HepG2 (cell line): ENCODE measurements around the gene KLHL7. TPM values are rescaled to one million over a fixed set of nuclear protein-coding genes. Genes with fewer than 3 reads are reported as not detected.
A peak's percentile ranks its signal among the peaks of the same experiment; 100 is the strongest.

Experiments
- ATAC-seq: fragments of 200-7000 bp; cut with Tn5 transposase; 3 replicates; pipeline ENCODE4 v1.9.1; 2020; ENCODE audit warnings: mild to moderate bottlenecking, moderate library complexity
- BruUV-seq: library from RNA; stranded (reverse); fragments of 400-500 nt; replicated peaks from 2 replicates; lab custom pipeline; 2021; lab: Mats Ljungman, UMichigan
- CTCF ChIA-PET: fragments of 300-600 bp; formaldehyde crosslinking; extraction: SDS; loops from one replicate; lab custom pipeline; 2021; ENCODE audit warnings: low total read pairs, inconsistent platforms, low intra/inter-chr PET ratio; lab: Yijun Ruan, JAX
- POLR2A ChIA-PET: fragments of 350-600 bp; sonication (Branson Sonifier 250); formaldehyde crosslinking; loops from one replicate; lab custom pipeline; 2020; ENCODE audit warnings: antibody characterized with exemption, inconsistent platforms; lab: Yijun Ruan, JAX
- DNase-seq: peaks from one replicate; pipeline ENCODE4 v3.0.0-alpha.2; 2015; ENCODE audit warnings: low spot score
- FAIRE-seq: peaks from 3 replicates; lab custom pipeline; 2011; peaks lifted over from hg19 to GRCh38; lab: Jason Lieb, UNC
- H2AFZ ChIP-seq: one replicate; pipeline ENCODE4 v1.6.1; 2011; ENCODE audit warnings: low read length, inconsistent platforms
- H3K27ac ChIP-seq: fragments of 300-600 bp; 3 replicates; pipeline ENCODE4 v1.8.0; 2011; ENCODE audit warnings: mixed run types, mild to moderate bottlenecking, mixed read lengths, low read length, inconsistent platforms; ENCODE audit not compliant: insufficient read depth; ENCODE audit errors: extremely low read length
- H3K27me3 ChIP-seq, 2 experiments: fragments of 200-600 bp in 1 of 2; 2 replicates in 1 of 2; 3 replicates in 1 of 2; pipeline versions ENCODE4 v1.6.0 to v1.8.0; 2011; ENCODE audit warnings: low read length in 2 of 2, mild to moderate bottlenecking in 2 of 2, moderate library complexity in 2 of 2, inconsistent platforms in 1 of 2; ENCODE audit not compliant: insufficient read depth in 2 of 2, control insufficient read depth in 1 of 2
- H3K36me3 ChIP-seq, 2 experiments: fragments of 200-600 bp in 1 of 2; replicated peaks in 1 of 2; 2 replicates in 1 of 2; 3 replicates in 1 of 2; pipeline versions ENCODE4 v1.5.1 to v1.8.0; 2011; ENCODE audit warnings: low read length in 2 of 2, inconsistent platforms in 1 of 2; ENCODE audit not compliant: insufficient read depth in 2 of 2, control insufficient read depth in 1 of 2
- H3K4me1 ChIP-seq: 2 replicates; pipeline ENCODE4 v1.5.1; 2012; ENCODE audit warnings: low read length, inconsistent platforms; ENCODE audit not compliant: insufficient read depth
- H3K4me2 ChIP-seq: 2 replicates; pipeline ENCODE4 v1.6.0; 2011; ENCODE audit warnings: low read depth, low read length, inconsistent platforms
- H3K4me3 ChIP-seq, 3 experiments: fragments of 200-600 bp in 1 of 3; sonication (generic), shearing (Covaris generic) in 1 of 3; replicated peaks in 1 of 3; 2 replicates each; pipeline ENCODE4 v1.5.1; 2011 to 2016; ENCODE audit warnings: low read length in 3 of 3, inconsistent platforms in 2 of 3, low read depth in 2 of 3, mild to moderate bottlenecking in 2 of 3, control low read depth in 1 of 3, mixed read lengths in 1 of 3; ENCODE audit not compliant: insufficient read depth in 1 of 3
- H3K79me2 ChIP-seq: one replicate; pipeline ENCODE4 v1.6.1; 2011; ENCODE audit warnings: low read length, inconsistent platforms; ENCODE audit not compliant: insufficient read depth
- H3K9ac ChIP-seq: 2 replicates; pipeline ENCODE4 v1.6.0; 2011; ENCODE audit warnings: mild to moderate bottlenecking, low read depth, low read length, inconsistent platforms; ENCODE audit not compliant: insufficient read depth
- H3K9me3 ChIP-seq: 2 replicates; pipeline ENCODE4 v1.5.1; 2012; ENCODE audit warnings: mild to moderate bottlenecking, low read length
- H4K20me1 ChIP-seq: 2 replicates; pipeline ENCODE4 v1.6.0; 2011; ENCODE audit warnings: inconsistent platforms, mild to moderate bottlenecking, low read length, moderate library complexity; ENCODE audit not compliant: insufficient read depth
- CEBPB ChIP-seq: IDR thresholded peaks from 2 replicates; pipeline ENCODE4 v1.6.1; 2011; ENCODE audit warnings: low read depth, low read length, improper control_type of control experiment, borderline replicate concordance
- JUNB ChIP-seq: sonication (generic); formaldehyde crosslinking; IDR thresholded peaks from 2 replicates; pipeline ENCODE4 v1.8.0; 2022; ENCODE audit warnings: missing genetic modification reagents, mild to moderate bottlenecking, borderline replicate concordance
- KDM6A ChIP-seq: IDR thresholded peaks from 2 replicates; pipeline ENCODE4 v1.6.1; 2016; ENCODE audit warnings: low read depth
- ZNF256 ChIP-seq: sonication (generic); formaldehyde crosslinking; conservative IDR thresholded peaks from 2 replicates; pipeline ENCODE4 v1.4.0; 2020; ENCODE audit warnings: missing genetic modification reagents
- ZNF674 ChIP-seq: sonication (generic); formaldehyde crosslinking; IDR thresholded peaks from 2 replicates; pipeline ENCODE4 v1.5.0; 2020; ENCODE audit warnings: low read depth, mild to moderate bottlenecking, missing genetic modification reagents
- ZSCAN25 ChIP-seq: sonication (generic); formaldehyde crosslinking; IDR thresholded peaks from 2 replicates; pipeline ENCODE4 v1.8.0; 2022; ENCODE audit warnings: mild to moderate bottlenecking, missing genetic modification reagents
- WGBS: methylation state at CpG from one replicate; pipeline ENCODE4 v1.1.6; 2017; ENCODE audit warnings: low lambda C conversion rate; 5-methylcytosine and 5-hydroxymethylcytosine counted together
- in situ Hi-C: cut with HindIII; loops from 2 replicates; pipeline ENCODE4 v1.10.0; 2017; ENCODE audit warnings: low pct_unique_long_range_greater_than_20kb; ENCODE audit not compliant: extremely low pct_ligation_motif_present
- intact Hi-C: fragments of 100-400 bp; cut with micrococcal nuclease; formaldehyde crosslinking; loops from one replicate; pipeline ENCODE4 v1.10.0; 2022; ENCODE audit not compliant: unreplicated experiment
- polyA plus RNA-seq, 8 experiments: library from polyadenylated mRNA; depleted of rRNA in 3 of 8; stranded (reverse) in 7 of 8; unstranded in 1 of 8; fragments of >200 nt; fragmentation: Illumina TruSeq in 4 of 8; extraction: Trizol in 4 of 8; gene quantifications; 2 replicates each; pipeline versions ENCODE4 v1.2.1 to v1.2.3, GENCODE V29; 2011 to 2016; ENCODE audit warnings: low read depth in 4 of 8, missing spikeins in 1 of 8, mixed read lengths in 1 of 8; ENCODE audit not compliant: insufficient read depth in 1 of 8
- total RNA-seq, 5 experiments: library from RNA; depleted of rRNA; stranded (reverse); fragments of >200 nt; fragmentation: Illumina TruSeq; extraction: Trizol; gene quantifications; 2 replicates each; pipeline ENCODE4 v1.2.3, GENCODE V29; 2016; ENCODE audit warnings: low read depth in 1 of 5
- TF ChIP-seq, protein P1 (sequence below): sonication (generic); formaldehyde crosslinking; IDR thresholded peaks from 2 replicates; pipeline ENCODE4 v1.8.1; 2023; ENCODE audit warnings: mild to moderate bottlenecking, moderate library complexity, missing genetic modification reagents
- TF ChIP-seq, protein P2 (sequence below): sonication (generic); formaldehyde crosslinking; IDR thresholded peaks from 2 replicates; pipeline ENCODE4 v1.4.0; 2020; ENCODE audit warnings: missing genetic modification reagents
- TF ChIP-seq, protein P3 (sequence below): sonication (generic); formaldehyde crosslinking; IDR thresholded peaks from 2 replicates; pipeline ENCODE4 v1.4.0; 2020; ENCODE audit warnings: missing genetic modification reagents, low read depth, mild to moderate bottlenecking, borderline replicate concordance
- TF ChIP-seq, protein P4 (sequence below): sonication (generic); formaldehyde crosslinking; IDR thresholded peaks from 2 replicates; pipeline ENCODE4; 2020; ENCODE audit warnings: missing genetic modification reagents, mild to moderate bottlenecking, borderline replicate concordance

The KLHL7 gene
- total and polyA plus RNA-seq, 2 of the 13 experiments (the other 11 are each of a cell fraction or from before 2014, with no cell fraction given), result 16.2 to 34.4 TPM

DNA sequence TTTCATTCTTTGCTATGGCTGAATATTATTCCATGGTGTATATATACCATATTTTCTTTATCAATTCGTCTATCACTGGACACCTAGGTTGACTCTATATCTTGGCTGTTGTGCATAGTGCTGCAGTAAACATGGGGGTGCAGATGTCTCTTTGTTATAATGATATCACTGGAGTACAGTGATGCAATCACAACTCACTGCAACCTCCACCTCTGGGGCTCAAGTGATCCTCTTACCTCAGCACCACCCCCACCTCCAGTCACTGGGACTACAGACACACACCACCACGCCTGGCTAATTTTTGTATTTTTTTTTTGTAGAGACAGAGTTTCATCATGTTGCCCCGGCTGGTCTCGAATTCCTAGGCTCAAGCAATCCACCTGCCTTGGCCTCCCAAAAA is 15.6 kb downstream of the KLHL7 start:
- H3K9me3 ChIP-seq, result no peaks in the 10 kb centered on the region
- no peak for DNase-seq
- 94% methylated on average over 4 of the region's 4 CpGs for WGBS
- peaks cover 0 to 13% of the 10 kb centered on the region in 2 experiments; a peak in 1 of 5 replicates for H3K36me3 ChIP-seq
- ChIA-PET CTCF (no interaction called here), POLR2A (interaction anchor here (0.9 kb wide), 1 partner anchor 14 kb away, joined by 3 read pairs; no protein-coding TSS in a partner anchor)
- intact Hi-C loops (no loop called here), in situ Hi-C loops (no loop called here)
- no peaks in the 10 kb centered on the region for H3K27me3 ChIP-seq
- BruUV-seq, result no TSS peak
- peaks cover 2% of the 10 kb centered on the region for H3K79me2 ChIP-seq
- no peaks in the 10 kb centered on the region for H3K4me1 ChIP-seq
- H3K9ac ChIP-seq, result no peak overlapping the region
- ATAC-seq, result no peak
- H3K4me2 ChIP-seq, result no peak overlapping the region
- H2AFZ ChIP-seq, result no peak overlapping the region
- H3K4me3 ChIP-seq, result no peak overlapping the region
- no peak for FAIRE-seq
- TF ChIP-seq, protein P1, sequence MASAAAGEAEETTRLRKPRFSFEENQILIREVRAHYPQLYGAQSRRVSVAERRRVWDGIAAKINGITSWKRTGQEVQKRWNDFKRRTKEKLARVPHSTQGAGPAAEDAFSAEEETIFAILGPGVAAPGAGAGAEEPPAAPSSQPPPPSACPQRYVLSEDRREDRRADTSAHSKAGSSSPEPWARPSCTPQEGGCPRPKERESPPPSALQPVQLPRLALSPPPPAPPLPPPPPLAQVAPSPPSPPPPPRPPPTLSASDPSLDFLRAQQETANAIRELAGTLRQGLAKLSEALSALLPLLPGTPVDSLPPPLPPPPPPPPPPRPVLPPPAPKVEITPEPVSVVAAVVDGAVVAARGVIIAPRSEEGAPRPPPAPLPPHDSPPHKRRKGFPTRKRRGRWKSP (CRISPR knock-in tag), result no peak
- 0 out of 2 replicates have a peak, but pooled peaks have one; percentile 29 for TF ChIP-seq CEBPB
- H3K27ac ChIP-seq, result no peak overlapping the region
- no peaks in the 10 kb centered on the region for H4K20me1 ChIP-seq

DNA sequence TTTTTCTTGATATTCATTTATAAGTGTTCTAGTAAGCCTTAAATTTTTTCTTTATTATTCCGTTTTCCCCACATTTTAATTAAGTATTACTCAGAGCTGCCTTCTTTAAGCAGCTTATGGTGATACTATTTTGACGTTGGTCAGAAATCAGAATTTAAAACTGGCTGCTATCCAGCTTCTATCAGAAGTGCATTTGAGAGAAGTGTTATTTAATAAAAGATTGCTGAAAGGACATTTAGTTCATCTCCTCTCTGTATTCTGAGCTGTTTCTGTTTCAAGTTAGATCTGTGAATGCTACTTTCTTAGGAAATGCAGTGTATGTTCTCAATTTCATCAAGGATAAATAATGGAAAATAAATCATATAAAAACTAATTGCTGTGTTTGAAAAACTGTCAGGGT is 17.4 kb downstream of the KLHL7 start:
- Histone ChIP-seq H3K4me1 (no peaks in the 10 kb centered on the region), H3K9ac (no peak overlapping the region), H3K27me3 (no peaks in the 10 kb centered on the region), H3K4me3 (no peak overlapping the region), H4K20me1 (no peaks in the 10 kb centered on the region), H3K79me2 (no peaks in the 10 kb centered on the region), H3K36me3 (peaks cover 2 to 13% of the 10 kb centered on the region in 2 experiments; a peak in 4 of 5 replicates), H3K9me3 (no peaks in the 10 kb centered on the region), H3K27ac (no peak overlapping the region), H2AFZ (no peak overlapping the region), H3K4me2 (no peak overlapping the region)
- DNase-seq, result no peak
- no TSS peak for BruUV-seq
- ATAC-seq, result no peak
- FAIRE-seq, result no peak
- in situ Hi-C loops, result no loop called here
- TF ChIP-seq, protein P2, sequence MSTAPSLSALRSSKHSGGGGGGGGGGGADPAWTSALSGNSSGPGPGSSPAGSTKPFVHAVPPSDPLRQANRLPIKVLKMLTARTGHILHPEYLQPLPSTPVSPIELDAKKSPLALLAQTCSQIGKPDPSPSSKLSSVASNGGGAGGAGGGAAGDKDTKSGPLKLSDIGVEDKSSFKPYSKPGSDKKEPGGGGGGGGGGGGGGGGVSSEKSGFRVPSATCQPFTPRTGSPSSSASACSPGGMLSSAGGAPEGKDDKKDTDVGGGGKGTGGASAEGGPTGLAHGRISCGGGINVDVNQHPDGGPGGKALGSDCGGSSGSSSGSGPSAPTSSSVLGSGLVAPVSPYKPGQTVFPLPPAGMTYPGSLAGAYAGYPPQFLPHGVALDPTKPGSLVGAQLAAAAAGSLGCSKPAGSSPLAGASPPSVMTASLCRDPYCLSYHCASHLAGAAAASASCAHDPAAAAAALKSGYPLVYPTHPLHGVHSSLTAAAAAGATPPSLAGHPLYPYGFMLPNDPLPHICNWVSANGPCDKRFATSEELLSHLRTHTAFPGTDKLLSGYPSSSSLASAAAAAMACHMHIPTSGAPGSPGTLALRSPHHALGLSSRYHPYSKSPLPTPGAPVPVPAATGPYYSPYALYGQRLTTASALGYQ (CRISPR knock-in tag), result no peak
- no peak for TF ChIP-seq KDM6A
- no peak for TF ChIP-seq JUNB (CRISPR knock-in tag)
- TF ChIP-seq ZNF256 (CRISPR knock-in tag), result no peak
- TF ChIP-seq, protein P3, sequence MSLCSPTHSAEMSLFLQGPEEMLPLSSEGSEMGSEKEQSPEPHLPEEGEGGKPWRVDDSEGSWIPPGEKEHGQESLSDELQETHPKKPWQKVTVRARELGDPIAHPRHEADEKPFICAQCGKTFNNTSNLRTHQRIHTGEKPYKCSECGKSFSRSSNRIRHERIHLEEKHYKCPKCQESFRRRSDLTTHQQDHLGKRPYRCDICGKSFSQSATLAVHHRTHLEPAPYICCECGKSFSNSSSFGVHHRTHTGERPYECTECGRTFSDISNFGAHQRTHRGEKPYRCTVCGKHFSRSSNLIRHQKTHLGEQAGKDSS (CRISPR knock-in tag), result no peak
- TF ChIP-seq ZSCAN25 (CRISPR knock-in tag), result no peak
- TF ChIP-seq ZNF674 (CRISPR knock-in tag), result no peak
- TF ChIP-seq, protein P4, sequence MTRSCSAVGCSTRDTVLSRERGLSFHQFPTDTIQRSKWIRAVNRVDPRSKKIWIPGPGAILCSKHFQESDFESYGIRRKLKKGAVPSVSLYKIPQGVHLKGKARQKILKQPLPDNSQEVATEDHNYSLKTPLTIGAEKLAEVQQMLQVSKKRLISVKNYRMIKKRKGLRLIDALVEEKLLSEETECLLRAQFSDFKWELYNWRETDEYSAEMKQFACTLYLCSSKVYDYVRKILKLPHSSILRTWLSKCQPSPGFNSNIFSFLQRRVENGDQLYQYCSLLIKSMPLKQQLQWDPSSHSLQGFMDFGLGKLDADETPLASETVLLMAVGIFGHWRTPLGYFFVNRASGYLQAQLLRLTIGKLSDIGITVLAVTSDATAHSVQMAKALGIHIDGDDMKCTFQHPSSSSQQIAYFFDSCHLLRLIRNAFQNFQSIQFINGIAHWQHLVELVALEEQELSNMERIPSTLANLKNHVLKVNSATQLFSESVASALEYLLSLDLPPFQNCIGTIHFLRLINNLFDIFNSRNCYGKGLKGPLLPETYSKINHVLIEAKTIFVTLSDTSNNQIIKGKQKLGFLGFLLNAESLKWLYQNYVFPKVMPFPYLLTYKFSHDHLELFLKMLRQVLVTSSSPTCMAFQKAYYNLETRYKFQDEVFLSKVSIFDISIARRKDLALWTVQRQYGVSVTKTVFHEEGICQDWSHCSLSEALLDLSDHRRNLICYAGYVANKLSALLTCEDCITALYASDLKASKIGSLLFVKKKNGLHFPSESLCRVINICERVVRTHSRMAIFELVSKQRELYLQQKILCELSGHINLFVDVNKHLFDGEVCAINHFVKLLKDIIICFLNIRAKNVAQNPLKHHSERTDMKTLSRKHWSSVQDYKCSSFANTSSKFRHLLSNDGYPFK (CRISPR knock-in tag), result no peak
- intact Hi-C loops, result no loop called here
- 94% methylated on average over 2 of the region's 2 CpGs for WGBS
- ChIA-PET POLR2A (no interaction called here), CTCF (no interaction called here)
